ENCODE measurements around the gene LOC101059915.
"Not testable (repeated sequence)": the region's sequence is repeated elsewhere in the genome, so short reads cannot be mapped to it uniquely, and the experiment has no call there.

The LOC101059915 gene

DNA sequence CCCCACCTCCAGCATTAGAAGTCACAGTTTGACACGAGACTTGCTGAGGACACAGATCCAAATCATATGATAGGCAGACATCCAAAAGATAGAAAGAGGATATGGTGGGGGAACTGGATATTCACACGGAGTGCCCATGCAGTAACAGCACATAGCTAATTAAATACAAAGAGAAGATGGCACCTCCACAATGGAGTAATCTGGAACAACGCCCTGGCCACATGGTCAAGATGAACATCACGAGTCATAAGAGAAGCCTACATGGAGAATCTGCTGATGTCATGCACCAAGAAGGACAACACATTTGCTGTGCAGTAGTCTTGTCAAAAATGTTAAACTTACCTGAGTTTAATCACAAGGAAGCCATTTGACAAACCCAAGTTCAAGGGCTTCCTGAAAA, 10.1 kb upstream of the LOC101059915 start:
- H3K36me3 Mint-ChIP-seq (ENCODE audit: unreplicated experiment), result no peaks in the 10 kb centered on the region
- H3K4me1 Mint-ChIP-seq (ENCODE audit: unreplicated experiment), result no peaks in the 10 kb centered on the region
- no peak overlapping the region for H3K27ac Mint-ChIP-seq (ENCODE audit: unreplicated experiment)
- no peak for DNase-seq (ENCODE audit: extremely low spot score, unreplicated experiment)
- TF ChIP-seq, protein P1, sequence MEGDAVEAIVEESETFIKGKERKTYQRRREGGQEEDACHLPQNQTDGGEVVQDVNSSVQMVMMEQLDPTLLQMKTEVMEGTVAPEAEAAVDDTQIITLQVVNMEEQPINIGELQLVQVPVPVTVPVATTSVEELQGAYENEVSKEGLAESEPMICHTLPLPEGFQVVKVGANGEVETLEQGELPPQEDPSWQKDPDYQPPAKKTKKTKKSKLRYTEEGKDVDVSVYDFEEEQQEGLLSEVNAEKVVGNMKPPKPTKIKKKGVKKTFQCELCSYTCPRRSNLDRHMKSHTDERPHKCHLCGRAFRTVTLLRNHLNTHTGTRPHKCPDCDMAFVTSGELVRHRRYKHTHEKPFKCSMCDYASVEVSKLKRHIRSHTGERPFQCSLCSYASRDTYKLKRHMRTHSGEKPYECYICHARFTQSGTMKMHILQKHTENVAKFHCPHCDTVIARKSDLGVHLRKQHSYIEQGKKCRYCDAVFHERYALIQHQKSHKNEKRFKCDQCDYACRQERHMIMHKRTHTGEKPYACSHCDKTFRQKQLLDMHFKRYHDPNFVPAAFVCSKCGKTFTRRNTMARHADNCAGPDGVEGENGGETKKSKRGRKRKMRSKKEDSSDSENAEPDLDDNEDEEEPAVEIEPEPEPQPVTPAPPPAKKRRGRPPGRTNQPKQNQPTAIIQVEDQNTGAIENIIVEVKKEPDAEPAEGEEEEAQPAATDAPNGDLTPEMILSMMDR (IDR thresholded peaks at IDR 0.05), result no peak
- peaks cover 7% of the 10 kb centered on the region for H3K9me3 Mint-ChIP-seq (ENCODE audit: unreplicated experiment)
- no peaks in the 10 kb centered on the region for H3K27me3 Mint-ChIP-seq (ENCODE audit: unreplicated experiment)
- no peak overlapping the region for H3K4me3 Mint-ChIP-seq (ENCODE audit: unreplicated experiment)

DNA sequence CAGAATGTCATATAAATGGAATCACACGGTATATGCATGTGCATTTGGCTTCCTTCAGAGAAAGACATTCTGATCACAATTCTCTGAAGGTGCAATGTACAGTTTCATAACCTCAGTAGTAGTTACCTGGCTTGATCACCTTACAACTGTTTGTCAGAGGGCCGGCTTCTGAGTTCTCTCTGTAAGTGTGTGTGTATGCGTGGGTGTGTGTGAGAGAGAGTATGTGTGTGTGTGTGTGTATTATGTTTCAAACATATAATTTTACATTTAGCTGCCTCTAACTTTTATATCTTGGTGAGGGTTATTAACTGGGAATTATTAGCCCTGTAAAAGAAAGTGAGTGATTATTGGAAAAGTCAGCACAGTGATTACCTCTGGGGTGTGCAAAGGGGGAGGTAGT, 8.0 kb upstream of the LOC101059915 start:
- no peak for DNase-seq (ENCODE audit: extremely low spot score, unreplicated experiment)
- Mint-ChIP-seq H3K4me3 (ENCODE audit: unreplicated experiment) (no peak overlapping the region), H3K9me3 (ENCODE audit: unreplicated experiment) (peaks cover 7% of the 10 kb centered on the region), H3K4me1 (ENCODE audit: unreplicated experiment) (no peaks in the 10 kb centered on the region), H3K27me3 (ENCODE audit: unreplicated experiment) (no peaks in the 10 kb centered on the region), H3K27ac (ENCODE audit: unreplicated experiment) (no peak overlapping the region), H3K36me3 (ENCODE audit: unreplicated experiment) (no peaks in the 10 kb centered on the region)
- TF ChIP-seq, protein P1 (IDR thresholded peaks at IDR 0.05), result no peak

GRCh38 chrX:71659959-71660358, 7.4 kb upstream of the LOC101059915 start:
- Mint-ChIP-seq H3K27ac (ENCODE audit: unreplicated experiment) (no peak overlapping the region), H3K9me3 (ENCODE audit: unreplicated experiment) (peaks cover 7% of the 10 kb centered on the region), H3K27me3 (ENCODE audit: unreplicated experiment) (no peaks in the 10 kb centered on the region), H3K4me1 (ENCODE audit: unreplicated experiment) (no peaks in the 10 kb centered on the region), H3K36me3 (ENCODE audit: unreplicated experiment) (no peaks in the 10 kb centered on the region), H3K4me3 (ENCODE audit: unreplicated experiment) (no peak overlapping the region)
- TF ChIP-seq, protein P1 (IDR thresholded peaks at IDR 0.05), result no peak
- no peak for DNase-seq (ENCODE audit: extremely low spot score, unreplicated experiment)

GRCh38 chrX:71660562-71661416, 6.6 kb upstream of the LOC101059915 start:
- H3K27me3 Mint-ChIP-seq (ENCODE audit: unreplicated experiment), result no peaks in the 10 kb centered on the region
- TF ChIP-seq, protein P1 (IDR thresholded peaks at IDR 0.05), result no peak
- H3K9me3 Mint-ChIP-seq (ENCODE audit: unreplicated experiment), result peaks cover 7% of the 10 kb centered on the region
- H3K4me1 Mint-ChIP-seq (ENCODE audit: unreplicated experiment), result no peaks in the 10 kb centered on the region
- H3K27ac Mint-ChIP-seq (ENCODE audit: unreplicated experiment), result no peak overlapping the region
- DNase-seq (ENCODE audit: extremely low spot score, unreplicated experiment), result no peak
- no peaks in the 10 kb centered on the region for H3K36me3 Mint-ChIP-seq (ENCODE audit: unreplicated experiment)
- H3K4me3 Mint-ChIP-seq (ENCODE audit: unreplicated experiment), result no peak overlapping the region

GRCh38 chrX:71661919-71662318, 5.4 kb upstream of the LOC101059915 start:
- Mint-ChIP-seq H3K27ac (ENCODE audit: unreplicated experiment) (no peak overlapping the region), H3K27me3 (ENCODE audit: unreplicated experiment) (no peaks in the 10 kb centered on the region), H3K36me3 (ENCODE audit: unreplicated experiment) (no peaks in the 10 kb centered on the region), H3K9me3 (ENCODE audit: unreplicated experiment) (peaks cover 3% of the 10 kb centered on the region), H3K4me3 (ENCODE audit: unreplicated experiment) (no peak overlapping the region), H3K4me1 (ENCODE audit: unreplicated experiment) (no peaks in the 10 kb centered on the region)
- TF ChIP-seq, protein P1 (IDR thresholded peaks at IDR 0.05), result no peak
- no peak for DNase-seq (ENCODE audit: extremely low spot score, unreplicated experiment)

GRCh38 chrX:71662654-71663053, 4.7 kb upstream of the LOC101059915 start:
- H3K9me3 Mint-ChIP-seq (ENCODE audit: unreplicated experiment); H3K4me1 Mint-ChIP-seq (ENCODE audit: unreplicated experiment); DNase-seq (ENCODE audit: extremely low spot score, unreplicated experiment); H3K4me3 Mint-ChIP-seq (ENCODE audit: unreplicated experiment); H3K36me3 Mint-ChIP-seq (ENCODE audit: unreplicated experiment); H3K27me3 Mint-ChIP-seq (ENCODE audit: unreplicated experiment); H3K27ac Mint-ChIP-seq (ENCODE audit: unreplicated experiment): not testable (repeated sequence)

DNA sequence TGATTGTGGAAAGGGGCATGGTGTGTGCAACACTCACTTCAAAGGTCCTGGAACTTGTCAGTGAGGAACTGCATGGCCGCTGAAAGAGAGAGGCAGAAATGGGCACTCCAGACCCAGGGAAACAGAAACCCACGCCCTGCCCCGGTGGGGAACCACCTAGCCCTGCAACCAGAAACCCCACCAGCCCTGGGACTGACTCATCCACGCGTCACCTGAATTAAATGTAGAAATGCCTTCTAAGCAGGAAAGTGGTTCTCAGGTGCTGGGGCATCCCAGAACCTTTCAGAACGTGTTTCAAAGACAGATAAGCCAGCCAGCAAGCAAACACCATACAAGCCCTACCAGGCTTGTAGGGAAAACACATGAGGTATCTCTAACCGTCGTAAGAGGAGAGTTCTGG, 4.1 kb upstream of the LOC101059915 start:
- not testable (repeated sequence) for H3K36me3 Mint-ChIP-seq (ENCODE audit: unreplicated experiment); H3K4me3 Mint-ChIP-seq (ENCODE audit: unreplicated experiment); DNase-seq (ENCODE audit: extremely low spot score, unreplicated experiment); H3K4me1 Mint-ChIP-seq (ENCODE audit: unreplicated experiment); H3K27me3 Mint-ChIP-seq (ENCODE audit: unreplicated experiment); H3K9me3 Mint-ChIP-seq (ENCODE audit: unreplicated experiment); H3K27ac Mint-ChIP-seq (ENCODE audit: unreplicated experiment)

All from osteocyte (in vitro differentiated cells).